ENCODE measurements around the gene LPIN1.

LPIN1 gene

GRCh38 chr2:11762799-11763461, 16.5 kb downstream of the LPIN1 start:
- no peak for TF ChIP-seq RAD21 (IDR thresholded peaks at IDR 0.05; ENCODE audit: low read depth)
- TF ChIP-seq MAX (IDR thresholded peaks at IDR 0.05), result no peak
- no peak for TF ChIP-seq FOXM1 (IDR thresholded peaks at IDR 0.05; ENCODE audit: borderline replicate concordance, low read depth)
- TF ChIP-seq CREB1 (IDR thresholded peaks at IDR 0.05; ENCODE audit: low read depth), result no peak
- TF ChIP-seq TEAD4 (IDR thresholded peaks at IDR 0.05), result no peak

- TF ChIP-seq EP300 (IDR thresholded peaks at IDR 0.05; ENCODE audit: borderline replicate concordance) (no peak), TEAD4 (IDR thresholded peaks at IDR 0.05) (no peak), YY1 (IDR thresholded peaks at IDR 0.05; ENCODE audit: low read depth) (no peak), CEBPB (IDR thresholded peaks at IDR 0.05) (no peak), FOXM1 (IDR thresholded peaks at IDR 0.05; ENCODE audit: borderline replicate concordance, low read depth) (no peak), CREB1 (IDR thresholded peaks at IDR 0.05; ENCODE audit: low read depth) (no peak), REST (IDR thresholded peaks at IDR 0.05; ENCODE audit: low read depth) (no peak), MAX (IDR thresholded peaks at IDR 0.05) (no peak), ZBTB7A (IDR thresholded peaks at IDR 0.05; ENCODE audit: low read depth) (no peak), EGR1 (IDR thresholded peaks at IDR 0.05) (no peak), NFIC (IDR thresholded peaks at IDR 0.05) (no peak), TCF12 (IDR thresholded peaks at IDR 0.05; ENCODE audit: low read depth) (no peak), RAD21 (IDR thresholded peaks at IDR 0.05; ENCODE audit: low read depth) (no peak), USF1 (IDR thresholded peaks at IDR 0.05) (no peak), TAF1 (IDR thresholded peaks at IDR 0.05; ENCODE audit: low read depth) (no peak)
Observed at GRCh38 chr2:11764359-11764758, 17.9 kb downstream of the LPIN1 start.

GRCh38 chr2:11764920-11765319, 18.5 kb downstream of the LPIN1 start:
- TF ChIP-seq CREB1 (IDR thresholded peaks at IDR 0.05; ENCODE audit: low read depth) (no peak), TEAD4 (IDR thresholded peaks at IDR 0.05) (no peak), EP300 (IDR thresholded peaks at IDR 0.05; ENCODE audit: borderline replicate concordance) (no peak), REST (IDR thresholded peaks at IDR 0.05; ENCODE audit: low read depth) (no peak), EGR1 (IDR thresholded peaks at IDR 0.05) (no peak), NFIC (IDR thresholded peaks at IDR 0.05) (no peak), FOXM1 (IDR thresholded peaks at IDR 0.05; ENCODE audit: borderline replicate concordance, low read depth) (no peak), CEBPB (IDR thresholded peaks at IDR 0.05) (no peak), YY1 (IDR thresholded peaks at IDR 0.05; ENCODE audit: low read depth) (no peak), TAF1 (IDR thresholded peaks at IDR 0.05; ENCODE audit: low read depth) (no peak), MAX (IDR thresholded peaks at IDR 0.05) (no peak), RAD21 (IDR thresholded peaks at IDR 0.05; ENCODE audit: low read depth) (no peak), USF1 (IDR thresholded peaks at IDR 0.05) (no peak), ZBTB7A (IDR thresholded peaks at IDR 0.05; ENCODE audit: low read depth) (no peak), TCF12 (IDR thresholded peaks at IDR 0.05; ENCODE audit: low read depth) (no peak)

- TF ChIP-seq CEBPB (IDR thresholded peaks at IDR 0.05) (no peak), ZBTB7A (IDR thresholded peaks at IDR 0.05; ENCODE audit: low read depth) (no peak), USF1 (IDR thresholded peaks at IDR 0.05) (no peak), EGR1 (IDR thresholded peaks at IDR 0.05) (no peak), CREB1 (IDR thresholded peaks at IDR 0.05; ENCODE audit: low read depth) (no peak), RAD21 (IDR thresholded peaks at IDR 0.05; ENCODE audit: low read depth) (no peak), NFIC (IDR thresholded peaks at IDR 0.05) (no peak), REST (IDR thresholded peaks at IDR 0.05; ENCODE audit: low read depth) (no peak), YY1 (IDR thresholded peaks at IDR 0.05; ENCODE audit: low read depth) (no peak), FOXM1 (IDR thresholded peaks at IDR 0.05; ENCODE audit: borderline replicate concordance, low read depth) (no peak)
Observed at GRCh38 chr2:11765501-11765900, 19.1 kb downstream of the LPIN1 start.
